HepG2 (cell line): ENCODE data around the gene JAKMIP3. TPM values are rescaled to one million over a fixed set of nuclear protein-coding genes. Genes with fewer than 3 reads are reported as not detected.
A peak's percentile ranks its signal among the peaks of the same experiment; 100 is the strongest.

Source experiments
- AKAP8 ChIP-seq: sonication (generic); formaldehyde crosslinking; IDR thresholded peaks from 2 replicates; pipeline ENCODE4 v1.5.1; 2020; ENCODE audit warnings: mild to moderate bottlenecking, missing genetic modification reagents
- CBX5 ChIP-seq: sonication (generic); formaldehyde crosslinking; IDR thresholded peaks from 2 replicates; pipeline ENCODE4 v1.4.0; 2020; ENCODE audit warnings: missing genetic modification reagents, borderline replicate concordance
- ELF1 ChIP-seq: sonication (generic); formaldehyde crosslinking; IDR thresholded peaks from 2 replicates; pipeline ENCODE4 v1.4.0; 2020; ENCODE audit warnings: missing genetic modification reagents
- ETV5 ChIP-seq: IDR thresholded peaks from 2 replicates; pipeline ENCODE4 v1.6.1; 2018; ENCODE audit warnings: missing biosample characterization, missing genetic modification reagents, inconsistent platforms, borderline replicate concordance
- GTF3A ChIP-seq: sonication (generic); formaldehyde crosslinking; conservative IDR thresholded peaks from 2 replicates; pipeline ENCODE4 v1.4.0; 2020; ENCODE audit warnings: mild to moderate bottlenecking, missing genetic modification reagents
- MAX ChIP-seq: IDR thresholded peaks from 2 replicates; pipeline ENCODE4 v1.6.1; 2012; ENCODE audit warnings: inconsistent platforms
- MXD4 ChIP-seq: IDR thresholded peaks from 2 replicates; pipeline ENCODE4 v1.6.1; 2016; ENCODE audit warnings: mild to moderate bottlenecking, missing biosample characterization, missing genetic modification reagents
- NBN ChIP-seq: fragments of 450-650 bp; conservative IDR thresholded peaks from 2 replicates; pipeline ENCODE4 v1.6.1; 2017
- NR2C2 ChIP-seq: sonication (generic); formaldehyde crosslinking; IDR thresholded peaks from 2 replicates; pipeline ENCODE4 v1.4.0; 2020; ENCODE audit warnings: missing genetic modification reagents, mild to moderate bottlenecking, moderate library complexity, borderline replicate concordance
- SOX6 ChIP-seq, 2 experiments: fragments of 450-650 bp in 1 of 2; sonication (generic) in 1 of 2; formaldehyde crosslinking in 1 of 2; IDR thresholded peaks; 2 replicates each; pipeline versions ENCODE4 v1.4.0 to v1.6.1; 2017 to 2020; ENCODE audit warnings: antibody characterized with exemption in 1 of 2, mild to moderate bottlenecking in 1 of 2, missing genetic modification reagents in 1 of 2
- STAG1 ChIP-seq: sonication (generic); formaldehyde crosslinking; IDR thresholded peaks from 2 replicates; pipeline ENCODE4 v1.4.0; 2020; ENCODE audit warnings: missing genetic modification reagents
- XRCC5 ChIP-seq: fragments of 200-400 bp; formaldehyde crosslinking; optimal IDR thresholded peaks from 2 replicates; pipeline ENCODE3; 2017; ENCODE audit warnings: mild to moderate bottlenecking, low read length
- ZBTB38 ChIP-seq: sonication (generic); formaldehyde crosslinking; IDR thresholded peaks from 2 replicates; pipeline ENCODE4 v1.5.1; 2020; ENCODE audit warnings: mild to moderate bottlenecking, missing genetic modification reagents
- ZNF512 ChIP-seq: sonication (generic); formaldehyde crosslinking; IDR thresholded peaks from 2 replicates; pipeline ENCODE4 v1.4.0; 2020; ENCODE audit warnings: mild to moderate bottlenecking, missing genetic modification reagents
- ZNF574 ChIP-seq: sonication (generic); formaldehyde crosslinking; IDR thresholded peaks from 2 replicates; pipeline ENCODE4 v1.4.0; 2020; ENCODE audit warnings: missing genetic modification reagents
- ZNF619 ChIP-seq: sonication (generic); formaldehyde crosslinking; IDR thresholded peaks from 2 replicates; pipeline ENCODE4 v1.4.0; 2020; ENCODE audit warnings: mild to moderate bottlenecking, missing genetic modification reagents
- ZNF687 ChIP-seq: sonication (generic); formaldehyde crosslinking; IDR thresholded peaks from 2 replicates; pipeline ENCODE4 v1.5.1; 2020; ENCODE audit warnings: mild to moderate bottlenecking, missing genetic modification reagents, moderate library complexity
- ZNF710 ChIP-seq: sonication (generic); formaldehyde crosslinking; IDR thresholded peaks from 2 replicates; pipeline ENCODE4 v1.5.0; 2020; ENCODE audit warnings: mild to moderate bottlenecking, missing genetic modification reagents, borderline replicate concordance
- polyA plus RNA-seq, 8 experiments: library from polyadenylated mRNA; depleted of rRNA in 3 of 8; stranded (reverse) in 7 of 8; unstranded in 1 of 8; fragments of >200 nt; fragmentation: Illumina TruSeq in 4 of 8; extraction: Trizol in 4 of 8; gene quantifications; 2 replicates each; pipeline versions ENCODE4 v1.2.1 to v1.2.3, GENCODE V29; 2011 to 2016; ENCODE audit warnings: low read depth in 4 of 8, missing spikeins in 1 of 8, mixed read lengths in 1 of 8; ENCODE audit not compliant: insufficient read depth in 1 of 8
- total RNA-seq, 5 experiments: library from RNA; depleted of rRNA; stranded (reverse); fragments of >200 nt; fragmentation: Illumina TruSeq; extraction: Trizol; gene quantifications; 2 replicates each; pipeline ENCODE4 v1.2.3, GENCODE V29; 2016; ENCODE audit warnings: low read depth in 1 of 5

The JAKMIP3 gene
- total and polyA plus RNA-seq, 2 of the 13 experiments (the other 11 are each of a cell fraction or from before 2014, with no cell fraction given) = 0.03 to 0.11 TPM

GRCh38 chr10:132023092-132023811 lies 42.5 kb upstream of the JAKMIP3 start (continued):
- peak; percentile 58 for TF ChIP-seq ZNF687
- TF ChIP-seq NBN = no peak
- TF ChIP-seq ELF1 (CRISPR knock-in tag) = peak; percentile 65
- no peak for TF ChIP-seq ZNF512 (CRISPR knock-in tag)
- no peak; the same call in 1 of the 2 replicates for TF ChIP-seq MAX
- no peak for TF ChIP-seq SOX6 (IDR thresholded peaks at IDR 0.05)
- peak; percentile 59 for TF ChIP-seq SOX6 (CRISPR knock-in tag; IDR thresholded peaks at IDR 0.05)
- TF ChIP-seq ZBTB38 (CRISPR knock-in tag) = peak; percentile 32; the same call in 1 of the 2 replicates
- no peak for TF ChIP-seq AKAP8 (CRISPR knock-in tag)
- no peak for TF ChIP-seq ZNF710 (CRISPR knock-in tag)
- 0 out of 2 replicates have a peak, but pooled peaks have one; percentile 46 for TF ChIP-seq ZNF574 (CRISPR knock-in tag)
- TF ChIP-seq XRCC5 = peak; percentile 75
- peak; percentile 63; the same call in 1 of the 2 replicates for TF ChIP-seq ETV5 (CRISPR knock-in tag)
- peak; percentile 54; the same call in 1 of the 2 replicates for TF ChIP-seq CBX5
- 0 out of 2 replicates have a peak, but pooled peaks have one; percentile 29 for TF ChIP-seq MXD4 (CRISPR knock-in tag)
- 0 out of 2 replicates have a peak, but pooled peaks have one; percentile 37 for TF ChIP-seq ZNF619 (CRISPR knock-in tag)
- no peak for TF ChIP-seq NR2C2
- no peak for TF ChIP-seq GTF3A (CRISPR knock-in tag)
- peak; percentile 96 for TF ChIP-seq STAG1 (CRISPR knock-in tag)
